ENCODE results near the gene KLHL36.

- no peak for TF ChIP-seq POLR2A (IDR thresholded peaks at IDR 0.05)
- TF ChIP-seq CTCF (IDR thresholded peaks at IDR 0.05): no peak
These were observed 43.8 kb upstream of the KLHL36 start for GRCh38 chr16:84604477-84605013.

Data from uterus (tissue), 2 donors.